T-helper 1 cell treated with Interleukin-12 subunit alpha and Interleukin-12 subunit beta and Interleukin-4 antibody, amounts not matched to agents 30 μg/mL and 1 μg/mL, for 36 hours (primary cell): ENCODE data around the gene FAM210B.
"Not testable (repeated sequence)": the region's sequence is repeated elsewhere in the genome, so short reads cannot be mapped to it uniquely, and the experiment has no call there.

Experiments used
- H3K27ac Mint-ChIP-seq: one replicate; pipeline ENCODE4 v1.8.0; 2021; ENCODE audit warnings: mild to moderate bottlenecking, mixed read lengths
- H3K27me3 Mint-ChIP-seq: one replicate; pipeline ENCODE4 v1.8.0; 2021; ENCODE audit warnings: low read depth, mixed read lengths
- H3K36me3 Mint-ChIP-seq: one replicate; pipeline ENCODE4 v1.8.0; 2021; ENCODE audit warnings: low read depth, mixed read lengths
- H3K4me1 Mint-ChIP-seq: one replicate; pipeline ENCODE4 v1.8.0; 2021; ENCODE audit warnings: low read depth, mixed read lengths
- H3K4me3 Mint-ChIP-seq: one replicate; pipeline ENCODE4 v1.8.0; 2021; ENCODE audit warnings: mild to moderate bottlenecking, moderate library complexity, mixed read lengths
- H3K9me3 Mint-ChIP-seq: one replicate; pipeline ENCODE4 v1.8.0; 2021; ENCODE audit warnings: mixed read lengths

FAM210B gene

DNA sequence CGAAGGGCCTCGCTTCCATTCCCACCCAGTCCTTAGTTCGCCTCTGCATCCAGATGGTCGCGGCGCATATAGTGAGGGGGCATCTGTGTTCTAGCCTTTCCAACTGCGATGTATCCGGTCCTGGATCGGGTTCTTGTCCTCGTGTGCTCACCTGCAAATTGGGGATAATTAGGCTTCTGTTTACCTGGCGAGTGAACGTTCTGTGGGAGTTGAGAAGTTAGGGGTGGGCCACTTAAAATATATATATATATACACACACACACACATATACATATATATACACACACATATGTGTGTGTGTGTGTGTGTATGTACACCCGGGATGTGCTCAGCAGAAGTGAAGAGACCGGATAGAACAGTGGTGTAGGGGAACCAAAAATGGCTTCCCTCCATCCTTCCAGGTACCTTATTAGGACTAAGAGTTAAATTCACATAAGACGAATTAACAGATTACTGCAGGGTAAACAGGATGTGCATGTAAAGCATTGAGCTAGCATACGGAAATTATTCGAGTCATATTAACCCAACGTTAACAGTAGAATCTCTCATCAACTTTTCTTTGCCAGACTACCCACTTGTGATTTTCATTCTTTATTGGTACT lies 34.2 kb downstream of the FAM210B start:
- Mint-ChIP-seq H3K4me3 (no peak overlapping the region), H3K27me3 (no peaks in the 10 kb centered on the region), H3K27ac (peak overlapping the region; percentile 81), H3K4me1 (peaks cover 35% of the 10 kb centered on the region), H3K36me3 (peaks cover 35% of the 10 kb centered on the region), H3K9me3 (no peaks in the 10 kb centered on the region)

DNA sequence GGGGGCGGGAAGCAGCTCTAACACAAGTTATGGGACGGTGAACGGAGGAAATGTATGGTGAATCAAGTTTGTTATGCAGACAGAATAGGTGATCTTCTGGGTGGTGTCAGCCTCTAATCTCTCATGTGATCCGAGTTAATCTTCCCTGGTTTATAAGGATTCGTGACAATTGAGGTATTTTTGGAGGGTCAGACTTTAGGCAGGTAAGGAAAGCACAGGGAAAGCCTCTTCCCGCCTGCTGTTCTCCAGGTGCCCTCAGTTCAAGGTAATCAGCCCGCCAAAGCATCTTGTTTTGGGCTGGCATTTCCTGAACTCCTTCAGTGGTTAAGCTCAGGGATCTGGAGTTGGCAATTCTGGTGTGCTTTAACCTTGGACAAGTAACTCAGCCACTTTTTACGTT lies 34.9 kb downstream of the FAM210B start:
- peak overlapping the region; percentile 81 for H3K27ac Mint-ChIP-seq
- peaks cover 35% of the 10 kb centered on the region for H3K4me1 Mint-ChIP-seq
- H3K27me3 Mint-ChIP-seq = no peaks in the 10 kb centered on the region
- H3K36me3 Mint-ChIP-seq = peaks cover 38% of the 10 kb centered on the region
- no peaks in the 10 kb centered on the region for H3K9me3 Mint-ChIP-seq
- no peak overlapping the region for H3K4me3 Mint-ChIP-seq

DNA sequence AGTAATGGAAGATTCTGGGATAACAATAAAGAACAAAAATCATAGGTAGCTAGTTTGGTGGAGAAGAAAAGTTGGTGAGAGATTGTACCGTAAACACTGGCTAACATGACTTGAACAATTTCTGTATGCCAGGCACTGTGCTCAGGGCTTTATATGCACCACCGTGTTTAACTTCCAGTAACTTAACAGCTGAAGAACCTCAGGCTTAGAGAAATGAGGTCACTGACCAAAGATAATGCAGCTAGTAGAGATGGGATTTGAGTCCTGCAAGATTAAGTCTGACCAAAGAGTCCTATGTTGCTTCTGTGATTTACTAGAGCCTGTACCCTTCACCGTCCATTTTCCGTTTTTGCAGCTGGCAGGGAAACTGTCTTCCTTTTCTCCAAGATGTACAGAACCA lies 36.4 kb downstream of the FAM210B start:
- H3K27ac Mint-ChIP-seq = no peak overlapping the region
- peaks cover 33% of the 10 kb centered on the region for H3K4me1 Mint-ChIP-seq
- H3K36me3 Mint-ChIP-seq = peaks cover 37% of the 10 kb centered on the region
- H3K9me3 Mint-ChIP-seq = no peaks in the 10 kb centered on the region
- no peak overlapping the region for H3K4me3 Mint-ChIP-seq
- no peaks in the 10 kb centered on the region for H3K27me3 Mint-ChIP-seq

DNA sequence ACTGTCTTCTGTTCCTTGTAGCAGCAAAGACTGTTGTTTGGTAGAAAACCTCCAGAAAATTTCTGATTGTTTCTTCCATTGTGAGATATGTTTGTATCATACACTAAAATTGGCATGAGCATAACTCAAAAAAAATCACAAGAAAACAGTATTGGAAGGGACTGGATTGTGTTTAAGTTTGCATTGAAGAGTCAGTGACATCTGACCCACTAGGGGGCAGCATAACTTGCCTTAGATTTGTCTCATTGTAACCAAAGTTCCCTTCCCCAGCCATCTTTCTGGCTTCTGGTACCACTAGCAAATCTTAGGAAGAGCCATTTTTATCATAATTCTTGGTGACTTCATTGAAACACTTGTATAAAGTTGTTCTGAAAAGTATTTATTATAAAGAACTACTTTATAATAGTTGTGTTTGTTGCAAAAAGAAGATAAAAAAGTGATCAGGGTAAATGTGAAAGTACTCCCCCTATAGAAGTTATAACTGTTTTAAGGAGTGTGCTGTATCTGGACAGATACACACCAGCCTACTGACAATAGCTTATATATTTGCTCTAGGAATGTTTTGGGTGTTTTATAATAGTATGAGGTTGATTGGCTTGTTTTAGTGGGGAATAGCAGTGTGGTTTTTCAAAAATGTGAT lies 41.3 kb downstream of the FAM210B start:
- Mint-ChIP-seq H3K27ac (peak overlapping the region; percentile 17), H3K36me3 (peaks cover 68% of the 10 kb centered on the region), H3K4me3 (no peak overlapping the region), H3K9me3 (no peaks in the 10 kb centered on the region), H3K4me1 (peaks cover 24% of the 10 kb centered on the region), H3K27me3 (no peaks in the 10 kb centered on the region)

- Mint-ChIP-seq H3K4me3 (no peak overlapping the region), H3K27ac (no peak overlapping the region), H3K9me3 (no peaks in the 10 kb centered on the region), H3K36me3 (peaks cover 67% of the 10 kb centered on the region), H3K27me3 (no peaks in the 10 kb centered on the region), H3K4me1 (peaks cover 24% of the 10 kb centered on the region)
Observed at GRCh38 chr20:56403465-56403864, 44.7 kb downstream of the FAM210B start.

DNA sequence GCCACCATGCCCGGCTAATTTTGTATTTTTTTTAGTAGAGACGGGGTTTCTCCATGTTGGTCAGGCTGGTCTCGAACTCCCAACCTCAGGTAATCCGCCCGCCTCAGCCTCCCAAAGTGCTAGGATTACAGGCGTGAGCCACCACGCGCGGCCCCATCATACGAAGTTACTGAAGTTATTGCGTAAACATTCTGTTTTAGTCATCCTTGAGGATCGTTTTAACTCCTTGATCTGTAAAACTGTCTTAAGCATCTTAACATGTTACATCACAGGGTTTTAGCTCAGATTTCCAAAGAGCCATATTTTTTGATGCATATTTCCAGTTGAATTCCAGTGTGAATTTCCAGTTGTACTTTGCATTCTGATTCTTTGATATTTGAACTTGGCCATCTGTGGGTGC lies 46.6 kb downstream of the FAM210B start:
- peaks cover 11% of the 10 kb centered on the region for H3K4me1 Mint-ChIP-seq
- H3K9me3 Mint-ChIP-seq, H3K4me3 Mint-ChIP-seq, H3K27me3 Mint-ChIP-seq: not testable (repeated sequence)
- H3K27ac Mint-ChIP-seq = peak overlapping the region; percentile 52
- peaks cover 58% of the 10 kb centered on the region for H3K36me3 Mint-ChIP-seq

- H3K4me1 Mint-ChIP-seq = peaks cover 17% of the 10 kb centered on the region
- H3K36me3 Mint-ChIP-seq = peaks cover 53% of the 10 kb centered on the region
- H3K27ac Mint-ChIP-seq = peak overlapping the region; percentile 11
- H3K27me3 Mint-ChIP-seq = no peaks in the 10 kb centered on the region
- no peak overlapping the region for H3K4me3 Mint-ChIP-seq
- no peaks in the 10 kb centered on the region for H3K9me3 Mint-ChIP-seq
Observed at GRCh38 chr20:56406910-56407309, 48.1 kb downstream of the FAM210B start.

DNA sequence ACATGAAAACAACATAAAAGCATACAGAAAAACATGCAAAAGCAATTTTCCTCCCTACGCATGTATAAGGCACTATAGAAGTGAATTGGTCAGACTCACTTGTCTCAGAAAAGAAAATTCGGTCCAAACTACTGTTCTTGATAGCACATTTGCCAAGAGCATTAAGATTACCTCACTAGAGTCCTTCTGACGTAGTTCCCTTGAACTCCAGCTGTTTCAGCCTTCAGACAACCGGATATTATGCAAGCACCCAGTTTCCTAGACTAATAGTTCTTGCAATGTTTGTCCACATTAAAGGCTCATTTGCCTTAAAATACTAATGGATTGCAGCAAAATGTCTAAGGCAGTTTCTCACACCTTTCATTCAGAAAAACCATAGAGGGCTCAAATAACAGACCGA lies 50.7 kb downstream of the FAM210B start:
- Mint-ChIP-seq H3K4me1 (peaks cover 24% of the 10 kb centered on the region), H3K27me3 (no peaks in the 10 kb centered on the region), H3K36me3 (peaks cover 55% of the 10 kb centered on the region), H3K27ac (no peak overlapping the region), H3K9me3 (peaks cover 10% of the 10 kb centered on the region), H3K4me3 (no peak overlapping the region)

DNA sequence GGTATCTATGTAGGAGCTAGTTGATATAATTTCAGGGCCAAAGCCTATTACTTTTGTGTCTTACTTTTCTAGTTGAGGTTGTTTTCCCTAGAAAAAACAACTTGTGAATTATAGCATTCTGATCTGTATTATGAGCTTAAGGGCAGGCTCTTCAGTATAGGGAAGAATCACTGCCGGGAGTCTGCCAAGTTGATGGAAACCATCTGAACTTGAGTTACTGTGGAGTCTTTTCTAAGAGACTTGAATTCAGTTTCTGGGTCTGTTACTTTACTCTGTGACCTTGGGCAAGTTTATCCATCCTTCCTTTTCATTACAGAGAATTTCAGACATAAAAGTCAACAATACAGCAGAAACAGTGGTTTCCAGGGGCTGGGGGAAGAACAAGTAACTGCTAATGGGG lies 51.2 kb downstream of the FAM210B start:
- Mint-ChIP-seq H3K27me3 (no peaks in the 10 kb centered on the region), H3K4me3 (no peak overlapping the region), H3K9me3 (peaks cover 10% of the 10 kb centered on the region), H3K4me1 (peaks cover 26% of the 10 kb centered on the region), H3K27ac (no peak overlapping the region), H3K36me3 (peaks cover 55% of the 10 kb centered on the region)

DNA sequence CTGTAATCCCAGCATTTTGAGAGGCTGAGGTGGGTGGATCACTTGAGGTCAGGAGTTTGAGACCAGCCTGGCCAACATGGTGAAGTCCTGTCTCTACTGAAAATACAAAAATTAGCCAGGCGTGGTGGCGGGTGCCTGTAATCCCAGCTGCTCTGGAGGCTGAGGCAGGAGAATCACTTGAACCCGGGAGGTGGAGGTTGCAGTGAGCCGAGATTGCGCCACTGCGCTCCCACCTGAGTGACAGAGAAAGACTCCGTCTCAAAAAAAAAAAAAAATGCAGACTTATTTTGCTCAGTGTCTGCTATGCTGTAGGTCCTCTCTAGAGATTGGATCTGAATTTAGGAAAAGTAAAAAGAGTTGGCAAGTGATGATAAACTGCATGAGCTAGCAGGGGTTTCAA lies 52.5 kb downstream of the FAM210B start:
- peak overlapping the region; percentile 92 for H3K4me3 Mint-ChIP-seq
- not testable (repeated sequence) for H3K27me3 Mint-ChIP-seq, H3K9me3 Mint-ChIP-seq
- peaks cover 25% of the 10 kb centered on the region for H3K4me1 Mint-ChIP-seq
- H3K36me3 Mint-ChIP-seq = peaks cover 46% of the 10 kb centered on the region
- H3K27ac Mint-ChIP-seq = peak overlapping the region; percentile 92

DNA sequence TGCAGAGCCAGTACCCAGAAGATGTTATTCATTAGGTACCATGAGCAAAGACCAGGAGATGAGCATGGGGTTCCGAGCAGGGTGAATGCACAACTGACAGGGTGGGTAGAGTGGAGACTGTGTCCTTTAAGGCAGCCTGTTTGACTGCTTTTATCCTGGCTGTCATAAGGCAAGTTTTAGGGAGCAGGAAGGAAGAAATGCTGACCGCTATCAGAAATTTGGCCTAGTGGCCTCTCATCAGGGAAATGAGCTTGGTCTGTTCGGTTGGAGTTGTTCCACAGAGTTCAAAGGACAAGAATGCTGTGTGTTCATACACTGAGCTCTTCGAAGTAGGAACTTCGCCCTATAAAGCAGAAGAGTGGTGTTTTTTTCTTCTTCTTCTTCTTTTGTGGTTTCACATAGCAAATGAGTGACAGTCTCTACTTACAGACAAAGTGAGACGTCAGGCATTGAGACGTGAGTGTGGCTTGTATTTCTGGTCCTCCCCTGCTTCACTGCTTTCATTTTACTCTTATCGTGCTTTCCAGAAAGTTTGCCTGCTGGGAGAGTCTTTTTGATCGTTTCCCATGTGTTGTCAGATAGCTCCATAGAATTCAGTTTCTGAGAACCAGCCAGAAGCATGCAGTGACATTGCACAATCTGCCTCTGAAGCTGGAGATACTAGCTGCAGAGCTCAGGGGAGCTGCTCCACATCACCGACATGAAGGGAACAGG lies 53.1 kb downstream of the FAM210B start, which contains the start of gene CASS4:
CASS4 (plus strand) TSS at position 502 of the 714 bp plus-strand sequence; CDS start at position 701, 199 bp downstream.
- H3K4me3 Mint-ChIP-seq = peak within 1 kb of the TSS; percentile 92
- peaks cover 10% of the 10 kb centered on the region for H3K9me3 Mint-ChIP-seq
- H3K36me3 Mint-ChIP-seq = peaks cover 42% of the 10 kb centered on the region
- H3K27me3 Mint-ChIP-seq = no peaks in the 10 kb centered on the region
- H3K27ac Mint-ChIP-seq = peak within 1 kb of the TSS; percentile 92
- H3K4me1 Mint-ChIP-seq = peaks cover 31% of the 10 kb centered on the region

DNA sequence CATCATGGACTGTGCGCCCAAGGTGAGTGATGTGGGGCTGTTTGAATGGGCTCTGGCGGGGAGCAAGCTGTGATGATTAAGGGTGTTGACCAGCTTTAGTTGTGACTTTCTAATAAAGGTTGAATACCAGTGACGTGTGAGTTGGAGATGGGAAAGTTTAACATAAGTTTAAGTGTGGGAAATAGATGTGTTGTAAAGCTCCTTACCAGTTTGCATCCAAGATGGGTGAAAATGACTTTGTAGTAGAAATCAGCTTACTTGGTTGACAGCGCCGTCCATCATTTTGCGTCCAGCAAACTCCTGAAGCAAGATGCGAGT lies 53.7 kb downstream of the FAM210B start:
- H3K27me3 Mint-ChIP-seq = no peaks in the 10 kb centered on the region
- peak overlapping the region; percentile 92 for H3K27ac Mint-ChIP-seq
- peaks cover 45% of the 10 kb centered on the region for H3K36me3 Mint-ChIP-seq
- H3K9me3 Mint-ChIP-seq = peaks cover 10% of the 10 kb centered on the region
- peak overlapping the region; percentile 92 for H3K4me3 Mint-ChIP-seq
- peaks cover 36% of the 10 kb centered on the region for H3K4me1 Mint-ChIP-seq

DNA sequence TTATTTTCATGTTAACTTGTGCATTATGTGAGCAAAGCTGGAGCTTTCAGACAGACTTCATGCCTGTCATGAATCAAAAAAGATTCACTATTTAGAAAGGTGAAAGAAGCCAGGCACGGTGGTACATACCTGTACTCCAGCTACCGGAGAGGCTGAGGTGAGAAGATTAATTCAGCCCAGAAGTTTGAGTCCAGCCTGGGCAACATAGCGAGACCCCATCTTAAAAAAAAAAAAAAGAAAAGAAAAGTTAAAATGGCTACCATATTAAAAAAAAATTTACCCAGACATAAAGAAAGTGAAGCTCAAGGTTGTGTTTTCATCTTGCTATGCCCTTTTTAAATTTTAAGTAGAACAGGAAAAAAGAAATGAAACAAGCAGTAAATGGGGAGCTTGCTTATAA lies 54.2 kb downstream of the FAM210B start:
- H3K4me1 Mint-ChIP-seq = peaks cover 41% of the 10 kb centered on the region
- peak overlapping the region; percentile 92 for H3K4me3 Mint-ChIP-seq
- peaks cover 10% of the 10 kb centered on the region for H3K9me3 Mint-ChIP-seq
- H3K27ac Mint-ChIP-seq = peak overlapping the region; percentile 92
- peaks cover 43% of the 10 kb centered on the region for H3K36me3 Mint-ChIP-seq
- no peaks in the 10 kb centered on the region for H3K27me3 Mint-ChIP-seq

- peak overlapping the region; percentile 72 for H3K27ac Mint-ChIP-seq
- H3K4me3 Mint-ChIP-seq = peak overlapping the region; percentile 48
- H3K9me3 Mint-ChIP-seq = peaks cover 10% of the 10 kb centered on the region
- no peaks in the 10 kb centered on the region for H3K27me3 Mint-ChIP-seq
- peaks cover 44% of the 10 kb centered on the region for H3K36me3 Mint-ChIP-seq
- H3K4me1 Mint-ChIP-seq = peaks cover 53% of the 10 kb centered on the region
Observed at GRCh38 chr20:56414842-56415765, 56.3 kb downstream of the FAM210B start.
